K562 (cell line): ENCODE results near the gene SART3. TPM values are rescaled to one million over a fixed set of nuclear protein-coding genes. Genes with fewer than 3 reads are reported as not detected.

Experiments
- C11orf30 ChIP-seq: fragments of 450-650 bp; IDR thresholded peaks from 2 replicates; pipeline ENCODE4 v1.6.1; 2016; ENCODE audit warnings: low read depth, mild to moderate bottlenecking
- CAMTA2 ChIP-seq: fragments of 250-450 bp; sonication (Bioruptor Pico); conservative IDR thresholded peaks from 2 replicates; pipeline ENCODE4 v1.5.1; 2022
- DPF2 ChIP-seq: fragments of 450-650 bp; IDR thresholded peaks from 2 replicates; pipeline ENCODE4 v1.6.1; 2016
- HSF4 ChIP-seq: fragments of 250-450 bp; sonication (Bioruptor Pico); IDR thresholded peaks from 2 replicates; pipeline ENCODE4 v2.1.2; 2022; ENCODE audit warnings: mild to moderate bottlenecking, moderate library complexity, borderline replicate concordance
- NFIC ChIP-seq: fragments of 450-650 bp; IDR thresholded peaks from 2 replicates; pipeline ENCODE4 v1.6.1; 2017; ENCODE audit warnings: mild to moderate bottlenecking, inconsistent platforms
- POLR2AphosphoS5 ChIP-seq: IDR thresholded peaks from 2 replicates; pipeline ENCODE4 v1.6.1; 2011; ENCODE audit warnings: mild to moderate bottlenecking, low read depth, low read length, moderate library complexity; ENCODE audit not compliant: control insufficient read depth, insufficient read depth
- SIN3A ChIP-seq, 2 experiments: fragments of 150-350 bp in 1 of 2; IDR thresholded peaks; 2 replicates each; pipeline ENCODE4 v1.6.1; 2011 to 2016; ENCODE audit warnings: borderline replicate concordance in 2 of 2, low read depth in 2 of 2, low read length in 2 of 2, mild to moderate bottlenecking in 2 of 2, moderate library complexity in 2 of 2; ENCODE audit not compliant: control insufficient read depth in 1 of 2
- ZNF133 ChIP-seq: fragments of 250-450 bp; sonication (Bioruptor Pico); IDR thresholded peaks from 2 replicates; pipeline ENCODE4 v1.4.0; 2020; ENCODE audit warnings: mild to moderate bottlenecking
- ZNF140 ChIP-seq: fragments of 250-450 bp; sonication (Bioruptor Pico); IDR thresholded peaks from 2 replicates; pipeline ENCODE4 v1.8.0; 2021; ENCODE audit warnings: moderate library complexity, mild to moderate bottlenecking, inconsistent platforms
- ZNF143 ChIP-seq: sonication (generic); formaldehyde crosslinking; IDR thresholded peaks from 2 replicates; pipeline ENCODE4 v1.9.0; 2022; ENCODE audit warnings: mild to moderate bottlenecking, missing genetic modification reagents
- polyA plus RNA-seq, 8 experiments: library from polyadenylated mRNA; depleted of rRNA in 4 of 8; stranded (reverse) in 5 of 8; unstranded in 3 of 8; fragments of >200 nt; fragmentation: Nextera tagmentation in 2 of 8; fragmentation: Illumina TruSeq in 1 of 8; extraction: Ambion mirVana in 2 of 8; extraction: Trizol in 1 of 8; gene quantifications; 2 replicates each; pipeline versions ENCODE4 v1.2.1 to v1.2.3, GENCODE V29; 2011 to 2014; ENCODE audit warnings: inconsistent platforms in 1 of 8, missing spikeins in 1 of 8
- total RNA-seq, 7 experiments: library from RNA; depleted of rRNA in 6 of 7; stranded (reverse); fragments of >200 nt in 6 of 7; fragmentation: Illumina TruSeq in 2 of 7; extraction: Trizol in 2 of 7; gene quantifications; 2 replicates each; pipeline versions ENCODE4 v1.2.1 to v1.2.3, GENCODE V29; 2011 to 2021; ENCODE audit warnings: low replicate concordance in 1 of 7
- TF ChIP-seq, protein P1 (sequence below), 2 experiments: fragments of 450-650 bp; formaldehyde crosslinking in 1 of 2; IDR thresholded peaks; 2 replicates each; pipeline versions ENCODE4 v1.4.0 to v1.6.1; 2014 to 2020; ENCODE audit warnings: mild to moderate bottlenecking in 2 of 2, borderline replicate concordance in 1 of 2, low read depth in 1 of 2
- TF ChIP-seq, protein P2 (sequence below): fragments of 450-650 bp; IDR thresholded peaks from 2 replicates; pipeline ENCODE4 v1.6.1; 2016; ENCODE audit warnings: low read depth, mild to moderate bottlenecking, moderate library complexity
- TF ChIP-seq, protein P3 (sequence below): sonication (generic); formaldehyde crosslinking; IDR thresholded peaks from 2 replicates; pipeline ENCODE4 v1.8.1; 2023; ENCODE audit warnings: mild to moderate bottlenecking, missing genetic modification reagents, moderate library complexity
- TF ChIP-seq, protein P4 (sequence below): fragments of 250-450 bp; sonication (Bioruptor Pico); IDR thresholded peaks from 2 replicates; pipeline ENCODE4 v1.4.0; 2020; ENCODE audit warnings: mild to moderate bottlenecking

The SART3 gene
- total and polyA plus RNA-seq, 9 of the 15 experiments (the other 6 are each of a cell fraction or from before 2014, with no cell fraction given), result 8.9 to 167 (median 56.7) TPM

DNA sequence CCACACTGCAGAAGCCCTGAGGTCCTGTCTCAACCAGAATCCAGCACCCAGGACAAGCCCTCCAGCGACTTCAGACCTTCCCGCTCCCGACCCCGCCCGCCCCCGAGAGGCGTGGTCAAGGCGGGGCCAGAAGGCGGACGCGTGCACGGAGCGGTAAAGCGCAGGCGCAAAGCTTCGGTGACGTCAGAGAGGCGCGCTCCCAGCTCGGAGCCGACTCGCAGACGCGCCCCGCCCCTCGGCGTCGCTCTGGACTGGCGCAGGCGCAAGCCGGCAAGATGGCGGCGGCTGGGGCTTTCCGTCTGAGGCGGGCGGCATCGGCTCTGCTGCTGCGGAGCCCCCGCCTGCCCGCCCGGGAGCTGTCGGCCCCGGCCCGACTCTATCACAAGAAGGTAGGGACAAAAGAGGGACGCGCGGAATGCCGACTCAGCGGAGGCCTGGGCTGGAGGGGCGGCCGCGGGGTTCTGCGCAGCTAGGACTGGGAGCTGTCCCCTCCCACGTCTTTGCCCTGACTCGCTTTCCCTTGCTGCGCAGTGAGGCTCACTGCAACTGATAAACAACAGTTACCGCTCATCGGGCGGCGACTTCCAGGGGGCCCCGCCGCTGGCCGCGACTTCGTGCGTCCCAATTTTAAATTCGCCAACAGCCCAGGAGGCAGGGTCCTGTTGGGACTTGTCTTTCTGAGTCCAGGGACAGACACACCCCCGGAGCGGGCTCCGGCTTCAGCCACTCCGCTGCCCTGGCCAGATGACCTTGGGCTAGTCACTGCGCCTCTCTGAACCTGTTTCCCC lies 1.6 kb upstream of the SART3 start, which contains the start of gene ISCU (continued):
- peak; percentile 19 for TF ChIP-seq POLR2AphosphoS5
- TF ChIP-seq, protein P1, sequence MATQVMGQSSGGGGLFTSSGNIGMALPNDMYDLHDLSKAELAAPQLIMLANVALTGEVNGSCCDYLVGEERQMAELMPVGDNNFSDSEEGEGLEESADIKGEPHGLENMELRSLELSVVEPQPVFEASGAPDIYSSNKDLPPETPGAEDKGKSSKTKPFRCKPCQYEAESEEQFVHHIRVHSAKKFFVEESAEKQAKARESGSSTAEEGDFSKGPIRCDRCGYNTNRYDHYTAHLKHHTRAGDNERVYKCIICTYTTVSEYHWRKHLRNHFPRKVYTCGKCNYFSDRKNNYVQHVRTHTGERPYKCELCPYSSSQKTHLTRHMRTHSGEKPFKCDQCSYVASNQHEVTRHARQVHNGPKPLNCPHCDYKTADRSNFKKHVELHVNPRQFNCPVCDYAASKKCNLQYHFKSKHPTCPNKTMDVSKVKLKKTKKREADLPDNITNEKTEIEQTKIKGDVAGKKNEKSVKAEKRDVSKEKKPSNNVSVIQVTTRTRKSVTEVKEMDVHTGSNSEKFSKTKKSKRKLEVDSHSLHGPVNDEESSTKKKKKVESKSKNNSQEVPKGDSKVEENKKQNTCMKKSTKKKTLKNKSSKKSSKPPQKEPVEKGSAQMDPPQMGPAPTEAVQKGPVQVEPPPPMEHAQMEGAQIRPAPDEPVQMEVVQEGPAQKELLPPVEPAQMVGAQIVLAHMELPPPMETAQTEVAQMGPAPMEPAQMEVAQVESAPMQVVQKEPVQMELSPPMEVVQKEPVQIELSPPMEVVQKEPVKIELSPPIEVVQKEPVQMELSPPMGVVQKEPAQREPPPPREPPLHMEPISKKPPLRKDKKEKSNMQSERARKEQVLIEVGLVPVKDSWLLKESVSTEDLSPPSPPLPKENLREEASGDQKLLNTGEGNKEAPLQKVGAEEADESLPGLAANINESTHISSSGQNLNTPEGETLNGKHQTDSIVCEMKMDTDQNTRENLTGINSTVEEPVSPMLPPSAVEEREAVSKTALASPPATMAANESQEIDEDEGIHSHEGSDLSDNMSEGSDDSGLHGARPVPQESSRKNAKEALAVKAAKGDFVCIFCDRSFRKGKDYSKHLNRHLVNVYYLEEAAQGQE (IDR thresholded peaks at IDR 0.05; ENCODE audit: borderline replicate concordance), result peak; percentile 92
- TF ChIP-seq, protein P1 (CRISPR knock-in tag; IDR thresholded peaks at IDR 0.05; ENCODE audit: low read depth), result 0 out of 2 replicates have a peak, but pooled peaks have one; percentile 56
- no peak for TF ChIP-seq ZNF140
- no peak for TF ChIP-seq CAMTA2 (CRISPR knock-in tag)
- TF ChIP-seq SIN3A (IDR thresholded peaks at IDR 0.05; ENCODE audit: borderline replicate concordance in 2 of 2, control insufficient read depth in 1 of 2, low read depth in 2 of 2, low read length in 2 of 2), result peak; percentile 34 to 83; a peak in 2 of 4 replicates
- TF ChIP-seq, protein P2, sequence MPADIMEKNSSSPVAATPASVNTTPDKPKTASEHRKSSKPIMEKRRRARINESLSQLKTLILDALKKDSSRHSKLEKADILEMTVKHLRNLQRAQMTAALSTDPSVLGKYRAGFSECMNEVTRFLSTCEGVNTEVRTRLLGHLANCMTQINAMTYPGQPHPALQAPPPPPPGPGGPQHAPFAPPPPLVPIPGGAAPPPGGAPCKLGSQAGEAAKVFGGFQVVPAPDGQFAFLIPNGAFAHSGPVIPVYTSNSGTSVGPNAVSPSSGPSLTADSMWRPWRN, result peak; percentile 74; the same call in 1 of the 2 replicates
- no peak for TF ChIP-seq DPF2
- TF ChIP-seq HSF4 (CRISPR knock-in tag), result no peak
- no peak; the same call in 1 of the 2 replicates for TF ChIP-seq ZNF143 (CRISPR knock-in tag)
- TF ChIP-seq, protein P3, sequence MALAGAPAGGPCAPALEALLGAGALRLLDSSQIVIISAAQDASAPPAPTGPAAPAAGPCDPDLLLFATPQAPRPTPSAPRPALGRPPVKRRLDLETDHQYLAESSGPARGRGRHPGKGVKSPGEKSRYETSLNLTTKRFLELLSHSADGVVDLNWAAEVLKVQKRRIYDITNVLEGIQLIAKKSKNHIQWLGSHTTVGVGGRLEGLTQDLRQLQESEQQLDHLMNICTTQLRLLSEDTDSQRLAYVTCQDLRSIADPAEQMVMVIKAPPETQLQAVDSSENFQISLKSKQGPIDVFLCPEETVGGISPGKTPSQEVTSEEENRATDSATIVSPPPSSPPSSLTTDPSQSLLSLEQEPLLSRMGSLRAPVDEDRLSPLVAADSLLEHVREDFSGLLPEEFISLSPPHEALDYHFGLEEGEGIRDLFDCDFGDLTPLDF (CRISPR knock-in tag), result peak; percentile 67
- TF ChIP-seq NFIC, result peak; percentile 44; the same call in 1 of the 2 replicates
- TF ChIP-seq C11orf30, result peak; percentile 94
- TF ChIP-seq, protein P4, sequence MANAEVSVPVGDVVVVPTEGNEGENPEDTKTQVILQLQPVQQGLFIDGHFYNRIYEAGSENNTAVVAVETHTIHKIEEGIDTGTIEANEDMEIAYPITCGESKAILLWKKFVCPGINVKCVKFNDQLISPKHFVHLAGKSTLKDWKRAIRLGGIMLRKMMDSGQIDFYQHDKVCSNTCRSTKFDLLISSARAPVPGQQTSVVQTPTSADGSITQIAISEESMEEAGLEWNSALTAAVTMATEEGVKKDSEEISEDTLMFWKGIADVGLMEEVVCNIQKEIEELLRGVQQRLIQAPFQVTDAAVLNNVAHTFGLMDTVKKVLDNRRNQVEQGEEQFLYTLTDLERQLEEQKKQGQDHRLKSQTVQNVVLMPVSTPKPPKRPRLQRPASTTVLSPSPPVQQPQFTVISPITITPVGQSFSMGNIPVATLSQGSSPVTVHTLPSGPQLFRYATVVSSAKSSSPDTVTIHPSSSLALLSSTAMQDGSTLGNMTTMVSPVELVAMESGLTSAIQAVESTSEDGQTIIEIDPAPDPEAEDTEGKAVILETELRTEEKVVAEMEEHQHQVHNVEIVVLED, result peak; percentile 72
- no peak for TF ChIP-seq ZNF133 (CRISPR knock-in tag)
